NCI-H748 (cell line): ENCODE results near the gene IL23R.
"Not testable (repeated sequence)": the region's sequence is repeated elsewhere in the genome, so short reads cannot be mapped to it uniquely, and the experiment has no call there.

Experiments
- DNase-seq: peaks from one replicate; lab custom pipeline; 2025; ENCODE audit not compliant: unreplicated experiment; lab: John Stamatoyannopoulos, UW

The IL23R gene

GRCh38 chr1:67191668-67192520 is 25.6 kb downstream of the IL23R start:
- DNase-seq: no peak

- no peak for DNase-seq
These were observed 26.6 kb downstream of the IL23R start for GRCh38 chr1:67192902-67193301.

GRCh38 chr1:67193704-67194103 is 27.4 kb downstream of the IL23R start:
- no peak for DNase-seq

GRCh38 chr1:67194209-67194863 is 28.1 kb downstream of the IL23R start:
- no peak for DNase-seq

DNA sequence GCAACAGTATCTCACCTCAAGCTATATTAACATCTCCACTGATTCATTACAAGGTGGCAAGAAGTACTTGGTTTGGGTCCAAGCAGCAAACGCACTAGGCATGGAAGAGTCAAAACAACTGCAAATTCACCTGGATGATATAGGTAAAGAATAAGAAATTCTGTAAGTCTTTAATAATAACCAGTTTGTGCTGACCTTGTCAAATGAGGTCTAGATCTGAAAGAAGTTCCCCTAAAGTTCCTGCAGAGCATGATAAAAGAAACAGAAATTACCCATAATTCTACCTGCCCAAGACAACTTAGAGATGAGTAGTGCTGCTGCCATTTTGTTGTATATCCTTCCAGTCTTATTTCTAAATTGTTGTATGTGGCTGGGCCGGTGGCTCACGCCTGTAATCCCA is 34.5 kb downstream of the IL23R start:
- DNase-seq: no peak

DNA sequence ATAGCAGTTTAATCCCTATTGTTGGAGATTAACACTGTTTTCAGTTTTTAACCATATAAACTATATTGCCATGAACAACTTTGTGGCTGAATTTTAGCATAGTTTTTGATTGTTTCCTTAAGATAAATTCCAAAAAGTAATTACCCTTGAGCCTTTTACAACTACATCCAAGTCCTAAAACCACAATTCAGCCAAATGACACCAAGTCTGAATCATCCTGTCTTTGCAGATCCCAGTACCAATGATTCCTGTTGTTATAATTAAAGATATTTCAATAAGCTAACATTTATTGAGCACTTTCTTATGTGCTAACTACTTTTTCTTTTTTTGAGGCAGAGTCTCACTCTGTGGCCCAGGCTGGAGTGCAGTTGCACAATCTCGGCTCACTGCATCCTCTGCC is 35.6 kb downstream of the IL23R start:
- DNase-seq: no peak

DNA sequence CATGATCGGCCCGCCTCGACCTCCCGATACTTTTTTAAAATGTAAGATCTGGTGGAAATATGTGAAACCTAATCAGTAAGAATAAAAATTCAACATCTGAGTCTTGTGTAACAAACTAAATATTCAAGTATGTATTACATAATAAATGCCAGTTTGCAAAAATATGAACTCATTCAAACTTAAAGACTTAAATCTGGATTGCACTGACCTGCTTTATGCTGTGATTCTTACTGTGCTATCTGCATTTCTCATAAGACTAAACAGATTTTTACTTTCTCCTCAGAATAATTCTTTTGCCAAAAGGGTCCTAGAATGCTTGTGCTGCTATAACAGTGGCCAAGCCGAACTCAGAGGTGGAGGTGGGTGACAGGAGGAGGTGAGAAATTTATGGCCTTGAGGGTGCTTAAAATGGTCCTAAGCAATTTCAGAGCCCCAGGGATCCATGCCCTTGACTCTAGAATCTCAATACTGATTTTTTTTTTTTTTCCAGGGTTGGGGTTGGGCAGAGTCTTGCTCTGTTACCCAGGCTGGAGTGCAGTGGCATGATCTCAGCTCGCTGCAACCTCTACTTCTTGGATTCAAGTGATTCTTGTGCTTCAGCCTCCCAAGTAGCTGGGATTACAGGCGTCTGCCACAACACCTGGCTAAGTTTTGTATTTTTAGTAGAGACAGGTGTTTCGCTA is 38.2 kb downstream of the IL23R start:
- DNase-seq: no peak

DNA sequence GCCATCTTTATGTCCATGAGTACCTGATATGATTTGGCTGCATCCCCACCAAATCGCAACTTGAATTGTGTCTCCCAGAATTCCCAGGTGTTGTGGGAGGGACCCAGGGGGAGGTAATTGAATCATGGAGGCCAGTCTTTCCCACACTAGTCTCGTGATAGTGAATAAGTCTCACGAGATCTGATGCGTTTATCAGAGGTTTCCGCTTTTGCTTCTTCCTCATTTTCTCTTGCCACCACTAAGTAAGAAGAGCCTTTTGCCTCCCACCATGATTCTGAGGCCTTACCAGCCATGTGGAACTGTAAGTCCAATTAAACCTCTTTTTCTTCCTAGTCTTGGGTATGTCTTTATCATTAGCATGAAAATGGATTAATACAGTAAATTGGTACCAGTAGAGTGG is 41.1 kb downstream of the IL23R start:
- not testable (repeated sequence) for DNase-seq

DNA sequence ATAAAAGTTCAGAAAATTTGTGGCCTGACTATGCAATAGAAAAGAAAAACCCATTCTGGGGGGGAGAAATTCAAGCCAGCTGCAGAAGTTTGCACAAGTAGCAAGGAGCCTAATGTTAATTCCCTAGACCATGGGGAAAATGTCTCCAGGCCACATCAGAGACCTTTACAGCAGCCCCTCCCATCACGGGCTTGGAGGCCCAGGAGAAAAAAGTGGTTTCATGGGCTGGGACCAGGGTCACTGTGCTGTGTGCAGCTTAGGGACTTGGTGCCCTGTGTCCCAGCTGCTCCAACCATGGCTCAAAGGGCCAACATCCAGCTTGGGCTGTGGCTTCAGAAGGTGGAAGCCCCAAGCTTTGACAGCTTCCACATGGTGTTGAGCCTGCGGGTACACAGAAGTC is 42.0 kb downstream of the IL23R start:
- no peak for DNase-seq

GRCh38 chr1:67209521-67209920 is 43.3 kb downstream of the IL23R start:
- no peak for DNase-seq

- peak; percentile 32 for DNase-seq
These were observed 45.6 kb downstream of the IL23R start for GRCh38 chr1:67211589-67212563.

- peak; percentile 28 for DNase-seq
These were observed 46.9 kb downstream of the IL23R start for GRCh38 chr1:67213164-67213563.

- no peak for DNase-seq
These were observed 47.7 kb downstream of the IL23R start for GRCh38 chr1:67213948-67214347.

- peak; percentile 22 for DNase-seq
These were observed 48.3 kb downstream of the IL23R start for GRCh38 chr1:67214420-67215174.

GRCh38 chr1:67216401-67216800 is 50.1 kb downstream of the IL23R start:
- no peak for DNase-seq

- no peak for DNase-seq
These were observed 51.2 kb downstream of the IL23R start for GRCh38 chr1:67217417-67217816.

GRCh38 chr1:67217938-67218337 is 51.7 kb downstream of the IL23R start:
- no peak for DNase-seq

DNA sequence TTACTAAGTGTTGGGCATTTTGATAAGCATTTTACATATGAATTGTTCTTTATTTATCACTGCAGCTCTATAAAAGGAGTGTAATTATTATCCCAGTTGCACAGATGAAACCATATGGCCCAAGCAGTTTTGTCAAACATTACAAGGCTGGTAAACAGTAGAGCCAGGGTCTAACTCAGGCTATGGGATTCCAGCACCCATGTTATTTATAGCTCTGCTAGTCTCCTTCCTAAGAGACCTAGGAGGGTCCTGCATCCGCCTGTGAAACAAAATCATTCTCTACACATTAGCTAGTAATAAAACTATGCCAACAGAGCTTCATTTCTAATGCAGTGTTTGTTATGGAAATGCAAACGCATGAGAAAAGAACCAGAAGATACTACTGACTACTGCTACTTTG is 58.6 kb downstream of the IL23R start:
- DNase-seq: no peak

DNA sequence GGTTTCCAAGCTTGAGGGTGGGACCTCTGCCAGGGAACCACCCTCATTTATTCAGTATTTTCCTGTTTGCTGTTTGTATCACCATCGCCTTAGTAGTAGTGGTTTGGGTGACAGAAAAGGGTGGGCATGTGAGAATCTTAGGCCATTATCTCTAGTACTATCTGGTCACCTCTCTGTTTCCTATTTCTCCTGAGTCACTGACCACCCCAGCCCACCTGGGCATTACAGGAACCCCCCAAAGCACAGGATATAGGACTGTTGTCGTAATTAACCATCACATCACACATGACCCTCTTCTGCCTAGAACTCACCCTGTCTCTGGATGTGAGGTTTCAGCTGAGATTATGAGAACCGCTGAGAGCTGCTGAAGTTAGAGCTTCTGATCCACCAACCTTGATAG is 60.4 kb downstream of the IL23R start:
- DNase-seq: no peak

GRCh38 chr1:67227196-67227595 is 60.9 kb downstream of the IL23R start:
- no peak for DNase-seq
